Measurements from ENCODE around the gene APOBEC3F.
"Not testable (repeated sequence)": the region's sequence is repeated elsewhere in the genome, so short reads cannot be mapped to it uniquely, and the experiment has no call there.

Gene APOBEC3F

GRCh38 chr22:39040538-39041296, at the start of gene APOBEC3F:
TSS of gene APOBEC3F (plus strand) at chr22:39040864. CDS start at chr22:39040961, 97 bp downstream.
- peak within 1 kb of the TSS; percentile 86 for H3K4me3 Mint-ChIP-seq
- peaks cover 55% of the 10 kb centered on the region for H3K4me1 Mint-ChIP-seq (ENCODE audit: low read depth)
- peak; percentile 77 for DNase-seq

GRCh38 chr22:38992871-38993371, 47.7 kb upstream of the APOBEC3F start:
- not testable (repeated sequence) for H3K36me3 Mint-ChIP-seq (ENCODE audit: low read depth); DNase-seq
- H3K4me1 Mint-ChIP-seq (ENCODE audit: low read depth): peaks cover 24% of the 10 kb centered on the region

More at GRCh38 chr22:39040538-39041296, at the start of gene APOBEC3F:
- Mint-ChIP-seq H3K36me3 (ENCODE audit: low read depth) (peaks cover 30% of the 10 kb centered on the region), H3K27ac (peak within 1 kb of the TSS; percentile 92)
- not testable (repeated sequence) for H3K27me3 Mint-ChIP-seq, H3K9me3 Mint-ChIP-seq

GRCh38 chr22:38996105-38996504, 44.6 kb upstream of the APOBEC3F start:
- no peak for DNase-seq
- no peak overlapping the region for H3K27ac Mint-ChIP-seq
- peaks cover 4% of the 10 kb centered on the region for H3K27me3 Mint-ChIP-seq
- peaks cover 5% of the 10 kb centered on the region for H3K4me1 Mint-ChIP-seq (ENCODE audit: low read depth)
- no peaks in the 10 kb centered on the region for H3K36me3 Mint-ChIP-seq (ENCODE audit: low read depth)
- peaks cover 4% of the 10 kb centered on the region for H3K9me3 Mint-ChIP-seq
- H3K4me3 Mint-ChIP-seq: no peak overlapping the region

More at GRCh38 chr22:38992871-38993371, 47.7 kb upstream of the APOBEC3F start:
- H3K4me3 Mint-ChIP-seq, H3K27me3 Mint-ChIP-seq, H3K27ac Mint-ChIP-seq, H3K9me3 Mint-ChIP-seq: not testable (repeated sequence)

GRCh38 chr22:38997518-38997917, 43.1 kb upstream of the APOBEC3F start:
- no peaks in the 10 kb centered on the region for H3K36me3 Mint-ChIP-seq (ENCODE audit: low read depth)
- peaks cover 4% of the 10 kb centered on the region for H3K9me3 Mint-ChIP-seq
- H3K27me3 Mint-ChIP-seq: peaks cover 4% of the 10 kb centered on the region
- H3K27ac Mint-ChIP-seq: no peak overlapping the region
- H3K4me3 Mint-ChIP-seq: no peak overlapping the region
- no peak for DNase-seq
- H3K4me1 Mint-ChIP-seq (ENCODE audit: low read depth): peaks cover 6% of the 10 kb centered on the region

- H3K27ac Mint-ChIP-seq: no peak overlapping the region
- H3K36me3 Mint-ChIP-seq (ENCODE audit: low read depth): no peaks in the 10 kb centered on the region
- H3K4me1 Mint-ChIP-seq (ENCODE audit: low read depth): peaks cover 11% of the 10 kb centered on the region
- peak; percentile 76 for DNase-seq
- no peaks in the 10 kb centered on the region for H3K27me3 Mint-ChIP-seq
- no peak overlapping the region for H3K4me3 Mint-ChIP-seq
- peaks cover 1% of the 10 kb centered on the region for H3K9me3 Mint-ChIP-seq
These were observed 37.5 kb upstream of the APOBEC3F start for GRCh38 chr22:39003165-39003638.

GRCh38 chr22:39007177-39007576, 33.5 kb upstream of the APOBEC3F start:
- Mint-ChIP-seq H3K4me3 (no peak overlapping the region), H3K36me3 (ENCODE audit: low read depth) (no peaks in the 10 kb centered on the region), H3K4me1 (ENCODE audit: low read depth) (peaks cover 14% of the 10 kb centered on the region), H3K9me3 (no peaks in the 10 kb centered on the region), H3K27ac (no peak overlapping the region), H3K27me3 (no peaks in the 10 kb centered on the region)
- DNase-seq: no peak

GRCh38 chr22:39008271-39008850, 32.3 kb upstream of the APOBEC3F start:
- not testable (repeated sequence) for H3K27ac Mint-ChIP-seq; H3K36me3 Mint-ChIP-seq (ENCODE audit: low read depth)

GRCh38 chr22:39010946-39011345, 29.7 kb upstream of the APOBEC3F start:
- no peak for DNase-seq
- Mint-ChIP-seq H3K27ac (no peak overlapping the region), H3K9me3 (no peaks in the 10 kb centered on the region), H3K27me3 (no peaks in the 10 kb centered on the region), H3K36me3 (ENCODE audit: low read depth) (peaks cover 11% of the 10 kb centered on the region), H3K4me1 (ENCODE audit: low read depth) (peaks cover 27% of the 10 kb centered on the region), H3K4me3 (no peak overlapping the region)

More at GRCh38 chr22:39008271-39008850, 32.3 kb upstream of the APOBEC3F start:
- H3K27me3 Mint-ChIP-seq, DNase-seq, H3K4me3 Mint-ChIP-seq, H3K9me3 Mint-ChIP-seq: not testable (repeated sequence)
- H3K4me1 Mint-ChIP-seq (ENCODE audit: low read depth): peaks cover 15% of the 10 kb centered on the region

GRCh38 chr22:39012533-39013511, 27.8 kb upstream of the APOBEC3F start:
- no peaks in the 10 kb centered on the region for H3K9me3 Mint-ChIP-seq
- peak overlapping the region; percentile 45 for H3K4me3 Mint-ChIP-seq
- DNase-seq: no peak
- peaks cover 36% of the 10 kb centered on the region for H3K4me1 Mint-ChIP-seq (ENCODE audit: low read depth)
- H3K36me3 Mint-ChIP-seq (ENCODE audit: low read depth): peaks cover 21% of the 10 kb centered on the region
- no peaks in the 10 kb centered on the region for H3K27me3 Mint-ChIP-seq
- H3K27ac Mint-ChIP-seq: peak overlapping the region; percentile 35

- not testable (repeated sequence) for H3K9me3 Mint-ChIP-seq, H3K27me3 Mint-ChIP-seq, DNase-seq
- peak overlapping the region; percentile 95 for H3K27ac Mint-ChIP-seq
- peak overlapping the region; percentile 96 for H3K4me3 Mint-ChIP-seq
- peaks cover 29% of the 10 kb centered on the region for H3K36me3 Mint-ChIP-seq (ENCODE audit: low read depth)
- H3K4me1 Mint-ChIP-seq (ENCODE audit: low read depth): peaks cover 41% of the 10 kb centered on the region
These were observed 27.1 kb upstream of the APOBEC3F start for GRCh38 chr22:39013561-39013941.

- Mint-ChIP-seq H3K36me3 (ENCODE audit: low read depth) (peaks cover 34% of the 10 kb centered on the region), H3K27ac (peak within 1 kb of the TSS; percentile 95), H3K9me3 (no peaks in the 10 kb centered on the region), H3K4me1 (ENCODE audit: low read depth) (peaks cover 45% of the 10 kb centered on the region), H3K27me3 (no peaks in the 10 kb centered on the region), H3K4me3 (peak within 1 kb of the TSS; percentile 96)
- peak; percentile 84 for DNase-seq
These were observed 26.5 kb upstream of the APOBEC3F start, which contains the start of gene APOBEC3C for GRCh38 chr22:39013942-39014722. TSS of gene APOBEC3C (plus strand) at chr22:39014257. CDS start at chr22:39014363, 106 bp downstream.

- peak overlapping the region; percentile 95 for H3K27ac Mint-ChIP-seq
- H3K4me3 Mint-ChIP-seq: peak overlapping the region; percentile 96
- peak; percentile 41 for DNase-seq
- peaks cover 48% of the 10 kb centered on the region for H3K4me1 Mint-ChIP-seq (ENCODE audit: low read depth)
- peaks cover 38% of the 10 kb centered on the region for H3K36me3 Mint-ChIP-seq (ENCODE audit: low read depth)
- H3K9me3 Mint-ChIP-seq, H3K27me3 Mint-ChIP-seq: not testable (repeated sequence)
These were observed 25.9 kb upstream of the APOBEC3F start for GRCh38 chr22:39014723-39015121.

- Mint-ChIP-seq H3K27me3 (no peaks in the 10 kb centered on the region), H3K27ac (peak overlapping the region; percentile 55), H3K9me3 (no peaks in the 10 kb centered on the region), H3K4me3 (peak overlapping the region; percentile 24), H3K36me3 (ENCODE audit: low read depth) (peaks cover 47% of the 10 kb centered on the region), H3K4me1 (ENCODE audit: low read depth) (peaks cover 58% of the 10 kb centered on the region)
- no peak for DNase-seq
These were observed 24.1 kb upstream of the APOBEC3F start for GRCh38 chr22:39016592-39016991.
